GM19438 (cell line): ENCODE results near the gene KIAA0825.
"Not testable (repeated sequence)": the region's sequence is repeated elsewhere in the genome, so short reads cannot be mapped to it uniquely, and the experiment has no call there.

Experiments
- ATAC-seq: cut with Tn5 transposase; IDR thresholded peaks from one replicate; pipeline ENCODE4 v1.9.1; 2021; ENCODE audit warnings: low read depth; ENCODE audit not compliant: unreplicated experiment

KIAA0825 gene

GRCh38 chr5:94378062-94378461 is 240.3 kb downstream of the KIAA0825 start:
- ATAC-seq: no peak

- ATAC-seq: no peak
Measured at GRCh38 chr5:94376672-94377345, 241.6 kb downstream of the KIAA0825 start.

- no peak for ATAC-seq
Measured at GRCh38 chr5:94375801-94376200, 242.6 kb downstream of the KIAA0825 start.

GRCh38 chr5:94374336-94374735 is 244.1 kb downstream of the KIAA0825 start:
- ATAC-seq: no peak

- no peak for ATAC-seq
Measured at GRCh38 chr5:94367900-94368299, 250.5 kb downstream of the KIAA0825 start.

- ATAC-seq: no peak
Measured at GRCh38 chr5:94366811-94367210, 251.6 kb downstream of the KIAA0825 start.

- no peak for ATAC-seq
Measured at GRCh38 chr5:94362857-94363256, 255.5 kb downstream of the KIAA0825 start.

- no peak for ATAC-seq
Measured at GRCh38 chr5:94361832-94362796, 256.3 kb downstream of the KIAA0825 start.

GRCh38 chr5:94361161-94361560 is 257.2 kb downstream of the KIAA0825 start:
- ATAC-seq: no peak

GRCh38 chr5:94360382-94361130 is 257.8 kb downstream of the KIAA0825 start:
- ATAC-seq: no peak

- no peak for ATAC-seq
Measured at GRCh38 chr5:94359880-94360279, 258.5 kb downstream of the KIAA0825 start.

GRCh38 chr5:94355811-94356210 is 262.6 kb downstream of the KIAA0825 start:
- no peak for ATAC-seq

GRCh38 chr5:94354837-94355485 is 263.4 kb downstream of the KIAA0825 start:
- ATAC-seq: not testable (repeated sequence)

- no peak for ATAC-seq
Measured at GRCh38 chr5:94353605-94354004, 264.8 kb downstream of the KIAA0825 start.

GRCh38 chr5:94347130-94347529 is 271.3 kb downstream of the KIAA0825 start:
- no peak for ATAC-seq

GRCh38 chr5:94345257-94345656 is 273.1 kb downstream of the KIAA0825 start:
- no peak for ATAC-seq

- ATAC-seq: no peak
Measured at GRCh38 chr5:94337617-94338016, 280.8 kb downstream of the KIAA0825 start.

GRCh38 chr5:94335936-94336335 is 282.5 kb downstream of the KIAA0825 start:
- ATAC-seq: no peak

- ATAC-seq: no peak
Measured at GRCh38 chr5:94329115-94329514, 289.3 kb downstream of the KIAA0825 start.

- ATAC-seq: no peak
Measured at GRCh38 chr5:94326586-94326985, 291.8 kb downstream of the KIAA0825 start.
